Type B pancreatic cell (in vitro differentiated cells): Measurements from ENCODE around the gene COL23A1. TPM values are rescaled to one million over a fixed set of nuclear protein-coding genes. Genes with fewer than 3 reads are reported as not detected.

Source experiments
- DNase-seq: peaks from one replicate; pipeline ENCODE4 v3.0.0; 2021; ENCODE audit warnings: mixed read lengths; ENCODE audit not compliant: unreplicated experiment; ENCODE audit errors: extremely low spot score
- H3K27ac Mint-ChIP-seq: 2 replicates; pipeline ENCODE4 v1.8.0; 2021; ENCODE audit warnings: mild to moderate bottlenecking, mixed read lengths
- H3K27me3 Mint-ChIP-seq: 2 replicates; pipeline ENCODE4 v1.8.0; 2021; ENCODE audit warnings: mixed read lengths
- H3K36me3 Mint-ChIP-seq: 2 replicates; pipeline ENCODE4 v1.8.0; 2021; ENCODE audit warnings: mixed read lengths
- H3K4me1 Mint-ChIP-seq: one replicate; pipeline ENCODE4 v1.8.0; 2021; ENCODE audit warnings: mixed read lengths; ENCODE audit not compliant: unreplicated experiment
- H3K4me3 Mint-ChIP-seq: 2 replicates; pipeline ENCODE4 v1.8.0; 2021; ENCODE audit warnings: mild to moderate bottlenecking, mixed read lengths
- H3K9me3 Mint-ChIP-seq: 2 replicates; pipeline ENCODE4 v1.8.0; 2021; ENCODE audit warnings: mixed read lengths
- total RNA-seq: library from RNA; stranded (reverse); gene quantifications from 2 replicates; pipeline ENCODE4 v1.2.1, GENCODE V29; 2021; ENCODE audit warnings: low replicate concordance
- TF ChIP-seq, protein P1 (sequence below): fragments of 200-600 bp; sonication (generic); conservative IDR thresholded peaks from 2 replicates; pipeline ENCODE4 v1.5.0; 2021; ENCODE audit warnings: antibody characterized with exemption, mild to moderate bottlenecking

The COL23A1 gene
- total RNA-seq, 1 donor from 2014 or later = 15.5 TPM

DNA sequence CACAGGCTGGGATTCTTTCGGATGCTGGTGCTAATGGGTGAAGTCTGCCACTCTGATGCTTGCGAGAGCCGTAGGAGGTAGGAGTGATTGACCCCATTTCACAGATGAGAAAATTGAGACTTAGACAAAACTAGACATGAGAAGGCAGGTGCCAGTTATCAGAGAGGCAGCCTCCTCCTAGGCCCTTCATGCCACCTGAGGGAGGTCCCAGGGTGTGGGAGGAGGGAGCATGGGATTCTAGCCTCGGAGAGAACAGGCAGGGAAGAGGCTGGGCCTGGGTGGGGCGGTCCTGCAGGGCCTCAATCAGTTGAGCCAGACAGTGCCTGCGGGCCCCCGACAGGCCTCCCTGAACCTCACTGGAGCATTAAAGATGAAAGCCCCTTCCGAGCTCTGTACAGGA lies 112.4 kb downstream of the COL23A1 start:
- TF ChIP-seq, protein P1, sequence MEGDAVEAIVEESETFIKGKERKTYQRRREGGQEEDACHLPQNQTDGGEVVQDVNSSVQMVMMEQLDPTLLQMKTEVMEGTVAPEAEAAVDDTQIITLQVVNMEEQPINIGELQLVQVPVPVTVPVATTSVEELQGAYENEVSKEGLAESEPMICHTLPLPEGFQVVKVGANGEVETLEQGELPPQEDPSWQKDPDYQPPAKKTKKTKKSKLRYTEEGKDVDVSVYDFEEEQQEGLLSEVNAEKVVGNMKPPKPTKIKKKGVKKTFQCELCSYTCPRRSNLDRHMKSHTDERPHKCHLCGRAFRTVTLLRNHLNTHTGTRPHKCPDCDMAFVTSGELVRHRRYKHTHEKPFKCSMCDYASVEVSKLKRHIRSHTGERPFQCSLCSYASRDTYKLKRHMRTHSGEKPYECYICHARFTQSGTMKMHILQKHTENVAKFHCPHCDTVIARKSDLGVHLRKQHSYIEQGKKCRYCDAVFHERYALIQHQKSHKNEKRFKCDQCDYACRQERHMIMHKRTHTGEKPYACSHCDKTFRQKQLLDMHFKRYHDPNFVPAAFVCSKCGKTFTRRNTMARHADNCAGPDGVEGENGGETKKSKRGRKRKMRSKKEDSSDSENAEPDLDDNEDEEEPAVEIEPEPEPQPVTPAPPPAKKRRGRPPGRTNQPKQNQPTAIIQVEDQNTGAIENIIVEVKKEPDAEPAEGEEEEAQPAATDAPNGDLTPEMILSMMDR = no peak
- H3K9me3 Mint-ChIP-seq = peaks cover 4% of the 10 kb centered on the region

DNA sequence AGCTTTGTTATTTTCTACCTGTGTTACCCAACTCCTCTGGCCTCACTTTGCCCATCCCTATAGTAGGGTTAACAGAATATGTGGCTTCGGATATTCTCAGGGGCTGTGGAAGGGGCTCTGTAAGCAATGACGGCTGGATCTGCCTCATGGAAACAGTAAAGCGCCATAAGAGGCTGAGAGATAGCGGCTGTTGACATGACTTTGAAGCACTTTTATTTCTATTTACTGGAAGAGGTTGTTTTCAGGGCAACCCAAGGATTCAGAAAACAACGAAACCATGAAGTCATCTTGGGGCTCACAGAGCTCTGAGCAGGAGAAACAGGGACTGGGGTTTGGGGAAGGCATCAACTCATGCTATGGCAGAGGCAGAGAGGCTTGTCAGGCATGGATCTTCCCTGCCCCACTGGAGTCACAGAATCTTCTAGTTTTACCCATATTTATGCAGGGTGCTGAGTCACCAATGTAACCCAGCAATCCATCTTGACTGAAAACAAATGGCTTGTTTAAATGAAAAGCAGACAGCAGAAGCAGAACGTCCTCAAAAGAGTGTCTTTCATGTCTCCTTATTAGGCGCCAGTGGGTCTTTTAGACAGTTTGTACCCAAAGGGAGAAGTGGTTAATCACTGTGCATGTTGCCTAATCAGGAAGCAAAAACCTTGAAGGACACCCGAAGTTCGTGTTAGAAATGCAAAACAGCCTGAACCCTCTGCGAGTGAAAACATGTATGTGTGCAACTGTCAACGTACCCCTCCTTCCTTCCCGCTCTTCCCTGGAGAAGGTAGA lies 113.0 kb downstream of the COL23A1 start:
- Mint-ChIP-seq H3K27ac (peak overlapping the region; percentile 51), H3K36me3 (no peaks in the 10 kb centered on the region), H3K9me3 (peaks cover 4% of the 10 kb centered on the region), H3K4me1 (peaks cover 27% of the 10 kb centered on the region), H3K4me3 (no peak overlapping the region), H3K27me3 (no peaks in the 10 kb centered on the region)
- TF ChIP-seq, protein P1 = no peak
- DNase-seq = no peak

More for the DNA sequence above, 112.4 kb downstream of the COL23A1 start:
- no peaks in the 10 kb centered on the region for H3K36me3 Mint-ChIP-seq
- no peak for DNase-seq
- H3K4me1 Mint-ChIP-seq = peaks cover 27% of the 10 kb centered on the region
- H3K27me3 Mint-ChIP-seq = no peaks in the 10 kb centered on the region
- H3K27ac Mint-ChIP-seq = no peak overlapping the region
- H3K4me3 Mint-ChIP-seq = no peak overlapping the region

DNA sequence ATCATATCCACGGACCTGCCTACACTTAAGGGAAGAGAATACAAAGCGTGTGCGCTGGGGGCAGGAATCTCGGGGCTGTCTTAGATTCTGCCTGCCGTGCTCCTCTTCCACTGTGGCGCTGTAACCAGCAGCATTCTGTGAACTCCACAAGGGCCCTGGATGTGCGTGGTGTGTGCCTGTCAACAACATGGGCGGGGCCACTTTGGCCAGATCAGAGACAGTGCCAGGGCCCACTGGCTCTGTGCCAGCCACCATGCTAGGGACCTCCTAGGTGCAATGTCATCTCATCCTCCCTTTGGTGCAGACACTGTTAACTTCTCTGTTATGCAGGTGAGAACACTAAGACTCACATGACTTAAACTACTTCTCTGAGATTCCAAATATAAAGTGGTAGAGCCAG lies 113.7 kb downstream of the COL23A1 start:
- no peak for DNase-seq
- Mint-ChIP-seq H3K4me1 (peaks cover 27% of the 10 kb centered on the region), H3K9me3 (peaks cover 4% of the 10 kb centered on the region), H3K27me3 (no peaks in the 10 kb centered on the region), H3K4me3 (no peak overlapping the region), H3K27ac (peak overlapping the region; percentile 51), H3K36me3 (no peaks in the 10 kb centered on the region)
- TF ChIP-seq, protein P1 = no peak

DNA sequence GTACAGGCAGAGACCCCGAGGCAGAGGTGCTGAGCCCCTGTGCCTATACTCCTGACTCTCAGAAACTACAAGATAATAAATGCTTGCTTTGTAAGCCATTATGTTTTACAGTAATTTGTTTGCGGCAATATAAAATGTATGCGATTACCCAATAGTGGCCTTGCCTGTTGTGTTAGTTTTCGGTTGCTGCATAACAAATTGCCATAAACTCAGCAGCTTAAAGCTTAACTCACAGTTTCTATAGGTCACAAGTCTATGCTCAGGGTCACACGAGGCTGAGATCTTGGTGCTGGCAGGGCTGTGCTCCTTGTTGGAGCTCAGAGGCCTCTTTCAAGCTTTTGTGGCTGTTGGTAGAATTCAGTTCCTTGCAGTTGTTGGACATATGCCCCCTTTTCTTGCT lies 114.8 kb downstream of the COL23A1 start:
- peak overlapping the region; percentile 96 for H3K27ac Mint-ChIP-seq
- peaks cover 27% of the 10 kb centered on the region for H3K4me1 Mint-ChIP-seq
- H3K9me3 Mint-ChIP-seq = peaks cover 4% of the 10 kb centered on the region
- no peak overlapping the region for H3K4me3 Mint-ChIP-seq
- no peaks in the 10 kb centered on the region for H3K27me3 Mint-ChIP-seq
- TF ChIP-seq, protein P1 = no peak
- no peak for DNase-seq
- H3K36me3 Mint-ChIP-seq = no peaks in the 10 kb centered on the region

DNA sequence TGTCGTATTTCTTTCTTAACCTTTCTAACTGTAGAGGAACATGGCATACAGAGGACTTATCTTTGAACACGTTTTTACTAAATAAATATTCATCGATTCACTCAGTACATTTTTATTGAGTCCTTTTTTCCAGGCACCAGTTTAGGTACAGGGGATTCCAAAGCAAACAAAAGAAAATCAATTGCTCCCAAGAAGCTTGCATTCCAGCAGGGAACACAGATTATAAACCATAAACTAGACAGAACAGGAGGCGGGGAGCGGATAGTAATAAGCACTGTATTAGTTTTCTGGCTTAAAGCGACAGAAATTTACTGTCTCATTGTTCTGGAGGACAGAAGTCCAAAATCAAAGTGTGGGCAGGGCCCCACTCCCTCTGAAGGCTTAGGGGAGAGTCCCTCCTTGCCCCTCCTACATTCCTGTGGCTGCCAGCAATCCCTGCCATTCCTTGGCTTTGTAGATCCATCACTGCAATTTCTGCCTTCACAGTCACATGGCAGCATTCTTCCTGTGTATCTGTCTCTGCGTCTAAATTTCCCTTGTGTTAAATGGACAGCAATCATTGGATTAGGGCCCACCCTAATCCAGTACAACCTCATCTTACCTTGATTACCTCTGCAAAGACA lies 115.5 kb downstream of the COL23A1 start:
- H3K4me1 Mint-ChIP-seq = peaks cover 35% of the 10 kb centered on the region

More for the DNA sequence above, 115.5 kb downstream of the COL23A1 start:
- peak overlapping the region; percentile 96 for H3K27ac Mint-ChIP-seq
- no peaks in the 10 kb centered on the region for H3K36me3 Mint-ChIP-seq
- TF ChIP-seq, protein P1 = no peak
- peak overlapping the region; percentile 48 for H3K4me3 Mint-ChIP-seq
- no peak for DNase-seq
- peaks cover 4% of the 10 kb centered on the region for H3K9me3 Mint-ChIP-seq
- H3K27me3 Mint-ChIP-seq = peaks cover 7% of the 10 kb centered on the region
